ENCODE measurements around the gene RAPGEF2.

GRCh38 chr4:159062381-159062780 lies 40.5 kb upstream of the RAPGEF2 start:
- TF ChIP-seq CTCF (IDR thresholded peaks at IDR 0.05) (no peak), POLR2A (IDR thresholded peaks at IDR 0.05) (no peak)
